ENCODE measurements around the gene MACROH2A1. TPM values are rescaled to one million over a fixed set of nuclear protein-coding genes. Genes with fewer than 3 reads are reported as not detected.

MACROH2A1 gene
- total RNA-seq, 1 donor from 2014 or later: 390 TPM

DNA sequence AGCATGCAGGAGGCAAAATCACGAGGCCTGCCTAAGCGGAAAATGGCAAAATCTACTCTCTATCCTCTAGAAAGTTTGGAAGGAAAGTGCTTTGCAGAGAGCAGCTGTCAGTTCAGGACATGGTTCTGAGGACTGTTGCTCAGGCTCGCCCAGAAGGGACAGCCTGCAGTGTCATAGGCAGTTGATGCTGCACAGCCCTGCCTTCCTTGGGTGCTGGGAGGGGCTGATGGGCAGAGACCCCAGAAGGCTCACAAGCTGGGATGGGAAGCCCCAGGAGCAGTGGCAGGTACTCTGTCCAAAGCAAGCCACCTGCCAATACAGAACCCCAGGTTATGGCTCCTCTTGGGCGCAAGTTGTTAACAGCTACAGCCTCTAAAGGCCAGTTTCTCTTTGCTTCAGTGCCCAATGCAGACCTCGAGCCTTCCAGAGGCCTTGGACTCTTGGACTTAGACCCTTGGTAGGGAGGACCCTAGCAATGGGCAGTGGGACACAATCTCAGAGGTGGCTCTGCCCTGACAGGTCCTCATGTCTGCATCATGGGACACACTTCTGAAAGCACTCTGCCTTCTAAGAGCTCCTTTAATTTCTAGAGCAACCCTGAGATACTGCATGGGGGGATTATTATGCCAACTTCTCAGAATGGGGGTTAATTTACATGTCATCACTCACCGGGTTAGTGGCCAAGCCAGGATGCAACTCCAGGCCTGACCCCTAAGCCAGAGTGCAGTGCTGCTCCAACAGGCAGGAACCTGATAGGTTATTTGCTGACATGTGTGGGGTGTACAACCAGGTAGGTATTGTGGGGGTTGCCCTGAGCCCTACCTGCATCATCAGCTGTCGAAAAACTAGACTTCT, 57.1 kb downstream of the MACROH2A1 start:
- TF ChIP-seq, protein P1, sequence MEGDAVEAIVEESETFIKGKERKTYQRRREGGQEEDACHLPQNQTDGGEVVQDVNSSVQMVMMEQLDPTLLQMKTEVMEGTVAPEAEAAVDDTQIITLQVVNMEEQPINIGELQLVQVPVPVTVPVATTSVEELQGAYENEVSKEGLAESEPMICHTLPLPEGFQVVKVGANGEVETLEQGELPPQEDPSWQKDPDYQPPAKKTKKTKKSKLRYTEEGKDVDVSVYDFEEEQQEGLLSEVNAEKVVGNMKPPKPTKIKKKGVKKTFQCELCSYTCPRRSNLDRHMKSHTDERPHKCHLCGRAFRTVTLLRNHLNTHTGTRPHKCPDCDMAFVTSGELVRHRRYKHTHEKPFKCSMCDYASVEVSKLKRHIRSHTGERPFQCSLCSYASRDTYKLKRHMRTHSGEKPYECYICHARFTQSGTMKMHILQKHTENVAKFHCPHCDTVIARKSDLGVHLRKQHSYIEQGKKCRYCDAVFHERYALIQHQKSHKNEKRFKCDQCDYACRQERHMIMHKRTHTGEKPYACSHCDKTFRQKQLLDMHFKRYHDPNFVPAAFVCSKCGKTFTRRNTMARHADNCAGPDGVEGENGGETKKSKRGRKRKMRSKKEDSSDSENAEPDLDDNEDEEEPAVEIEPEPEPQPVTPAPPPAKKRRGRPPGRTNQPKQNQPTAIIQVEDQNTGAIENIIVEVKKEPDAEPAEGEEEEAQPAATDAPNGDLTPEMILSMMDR (conservative IDR thresholded peaks at IDR 0.05; ENCODE audit: low read depth, low read length): no peak
- DNase-seq (ENCODE audit: low read depth): no peak
- H3K4me3 ChIP-seq (ENCODE audit: low read depth, low read length): no peak overlapping the region

- no peak overlapping the region for H3K4me3 ChIP-seq (ENCODE audit: low read depth, low read length)
- DNase-seq (ENCODE audit: low read depth): no peak
- TF ChIP-seq, protein P1 (conservative IDR thresholded peaks at IDR 0.05; ENCODE audit: low read depth, low read length): no peak
Observed at GRCh38 chr5:135341016-135341666, 57.9 kb downstream of the MACROH2A1 start.

- TF ChIP-seq, protein P1 (conservative IDR thresholded peaks at IDR 0.05; ENCODE audit: low read depth, low read length): no peak
- DNase-seq (ENCODE audit: low read depth): no peak
- H3K4me3 ChIP-seq (ENCODE audit: low read depth, low read length): no peak overlapping the region
Observed at GRCh38 chr5:135340568-135340967, 58.5 kb downstream of the MACROH2A1 start.

GRCh38 chr5:135339623-135340022, 59.4 kb downstream of the MACROH2A1 start:
- DNase-seq (ENCODE audit: low read depth): no peak
- TF ChIP-seq, protein P1 (conservative IDR thresholded peaks at IDR 0.05; ENCODE audit: low read depth, low read length): no peak
- H3K4me3 ChIP-seq (ENCODE audit: low read depth, low read length): no peak overlapping the region

- TF ChIP-seq, protein P1 (conservative IDR thresholded peaks at IDR 0.05; ENCODE audit: low read depth, low read length): no peak
- DNase-seq (ENCODE audit: low read depth): no peak
- H3K4me3 ChIP-seq (ENCODE audit: low read depth, low read length): no peak overlapping the region
Observed at GRCh38 chr5:135339189-135339588, 59.8 kb downstream of the MACROH2A1 start.

DNA sequence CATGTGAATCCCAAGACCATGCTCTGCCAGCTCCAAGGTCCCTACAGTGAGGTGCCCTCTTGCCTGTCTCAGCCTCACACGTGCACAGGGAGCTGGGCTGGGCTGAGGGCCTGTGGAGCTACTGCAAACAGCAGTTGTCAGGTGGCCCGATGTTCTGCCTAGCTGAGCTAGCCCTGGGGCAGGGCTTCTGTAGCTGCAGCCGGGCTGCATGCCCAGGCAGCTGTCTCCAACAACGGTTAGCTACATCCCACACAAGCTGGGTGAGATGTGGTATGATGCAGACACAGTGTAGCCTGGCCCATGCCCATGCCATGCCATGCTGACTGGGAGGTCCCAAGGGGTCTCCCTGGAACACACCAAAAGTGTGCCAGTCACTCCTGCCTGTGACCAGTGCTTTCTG, 62.0 kb downstream of the MACROH2A1 start:
- DNase-seq (ENCODE audit: low read depth): no peak
- H3K4me3 ChIP-seq (ENCODE audit: low read depth, low read length): no peak overlapping the region
- TF ChIP-seq, protein P1 (conservative IDR thresholded peaks at IDR 0.05; ENCODE audit: low read depth, low read length): no peak
